HG02571 (cell line): Measurements from ENCODE around the gene INSR.

Experiments
- ATAC-seq: cut with Tn5 transposase; IDR thresholded peaks from one replicate; pipeline ENCODE4 v1.9.1; 2021; ENCODE audit warnings: mild to moderate bottlenecking, moderate library complexity; ENCODE audit not compliant: unreplicated experiment

The INSR gene

DNA sequence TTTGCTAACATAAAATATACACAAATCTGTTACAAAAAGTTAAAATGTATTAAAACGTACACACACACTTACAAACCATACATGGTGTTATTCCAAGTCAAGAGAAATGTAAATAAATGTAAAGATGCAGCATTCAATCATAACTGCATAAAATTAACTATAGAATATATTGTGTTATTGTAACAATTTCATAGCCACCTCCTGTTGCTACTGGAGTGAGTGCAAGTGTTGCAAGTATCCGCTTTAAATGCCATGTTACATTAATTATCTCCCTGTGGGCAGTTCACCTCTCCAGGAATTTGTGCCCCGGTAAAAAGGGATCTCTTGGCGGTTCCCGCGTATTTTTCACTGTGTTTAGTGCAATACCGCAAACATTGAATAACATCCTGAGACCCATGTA, 3.5 kb upstream of the INSR start:
- no peak for ATAC-seq

DNA sequence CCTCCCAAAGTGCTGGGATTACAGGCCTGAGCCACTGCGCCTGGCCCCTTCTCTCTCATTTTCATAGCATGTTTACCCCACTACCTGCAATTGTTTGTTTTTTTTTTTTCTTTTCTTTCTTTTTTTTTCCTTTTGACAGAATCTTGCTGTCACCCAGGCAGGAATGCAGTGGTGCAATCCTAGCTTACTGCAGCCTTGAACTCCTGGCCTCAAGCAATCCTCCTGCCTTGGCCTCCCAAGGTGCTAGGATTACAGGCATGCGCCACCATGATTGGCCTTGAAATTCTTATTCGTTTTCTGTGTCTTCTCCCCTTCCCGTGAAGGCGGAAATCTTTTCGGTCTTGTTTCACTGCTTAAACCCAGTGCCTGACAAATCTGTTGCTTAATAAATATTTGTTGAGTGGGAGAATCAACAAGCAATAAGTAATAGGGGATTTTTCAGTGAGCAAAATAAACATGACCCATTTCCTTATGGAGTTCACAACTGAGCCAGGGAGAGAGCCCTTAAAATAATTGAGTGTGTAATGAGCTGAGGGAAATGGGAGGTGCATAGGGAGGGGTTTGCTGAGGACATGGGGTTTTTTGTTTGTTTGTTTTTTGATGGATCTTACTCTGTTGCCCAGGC, 1.8 kb upstream of the INSR start:
- no peak for ATAC-seq

DNA sequence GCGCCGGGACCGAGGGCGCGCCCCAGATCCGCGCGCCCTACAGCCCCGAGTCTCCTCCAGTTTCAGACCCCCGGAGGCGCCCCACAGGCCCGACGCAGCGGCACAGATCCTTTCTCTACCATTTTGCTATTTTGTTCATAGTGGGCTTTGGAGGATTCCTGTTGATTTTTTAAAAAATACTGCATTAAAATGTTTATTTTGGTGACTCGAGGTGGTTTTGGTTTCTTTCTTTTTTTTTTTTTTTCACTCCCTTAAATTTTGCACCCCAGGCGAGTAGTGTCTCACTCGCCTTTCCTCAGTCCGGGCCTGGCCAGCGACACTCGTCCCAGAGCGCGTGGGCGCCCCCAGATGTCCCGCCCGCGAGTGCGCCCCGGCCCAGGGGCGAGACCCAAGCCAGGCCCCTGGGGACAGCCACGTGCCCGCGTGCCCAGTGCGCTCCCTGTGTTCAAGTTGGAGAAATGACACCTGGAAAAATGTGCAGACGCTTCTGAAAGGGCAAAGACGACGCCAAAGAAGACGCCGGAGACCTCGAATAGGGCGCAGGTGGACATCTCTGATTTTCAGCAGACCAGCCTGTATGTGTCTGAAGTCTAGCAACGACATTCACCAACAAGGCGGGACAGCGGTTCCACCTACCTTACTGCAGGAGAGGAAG, 471 bp upstream of the INSR start:
- ATAC-seq, result no peak

DNA sequence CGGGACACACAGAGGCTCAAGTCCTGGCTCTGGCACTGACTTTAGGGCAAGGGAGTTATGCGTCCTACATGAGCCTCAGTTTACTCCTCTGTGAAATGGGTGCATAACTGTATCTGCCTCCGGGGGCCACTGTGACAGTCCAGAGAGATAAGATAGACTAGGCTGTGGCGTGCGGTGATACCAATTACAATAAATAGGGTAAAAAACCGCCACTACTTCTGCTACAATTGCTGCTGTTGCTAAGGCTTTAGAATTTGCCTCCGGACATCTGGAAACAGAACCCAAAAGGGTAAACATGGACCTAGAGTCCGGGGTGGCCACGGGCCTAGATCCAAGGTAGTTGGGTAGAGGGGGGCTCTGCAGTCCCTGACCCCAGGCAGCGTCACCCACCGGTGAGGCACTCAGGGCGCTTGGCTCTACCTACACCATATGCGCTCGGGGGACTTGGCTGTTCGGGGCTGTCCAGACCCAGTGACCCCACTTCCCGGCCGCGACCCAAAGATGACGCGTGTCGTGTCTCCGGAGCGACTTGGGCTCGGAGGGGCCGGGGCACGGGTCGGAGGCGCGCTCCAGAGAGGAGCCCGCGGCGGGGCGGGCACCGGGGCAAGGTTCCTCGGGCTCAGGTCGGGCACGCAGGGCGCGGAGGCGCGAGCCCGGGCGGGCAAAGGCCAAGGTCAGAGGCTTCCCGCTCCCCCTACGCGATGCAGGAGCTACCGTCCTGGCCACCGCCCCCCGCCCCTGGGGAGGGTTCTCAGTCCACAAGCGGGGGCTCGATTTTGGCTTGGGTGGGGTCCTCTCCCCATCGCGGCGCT, 1.1 kb downstream of the INSR start:
- ATAC-seq, result no peak

DNA sequence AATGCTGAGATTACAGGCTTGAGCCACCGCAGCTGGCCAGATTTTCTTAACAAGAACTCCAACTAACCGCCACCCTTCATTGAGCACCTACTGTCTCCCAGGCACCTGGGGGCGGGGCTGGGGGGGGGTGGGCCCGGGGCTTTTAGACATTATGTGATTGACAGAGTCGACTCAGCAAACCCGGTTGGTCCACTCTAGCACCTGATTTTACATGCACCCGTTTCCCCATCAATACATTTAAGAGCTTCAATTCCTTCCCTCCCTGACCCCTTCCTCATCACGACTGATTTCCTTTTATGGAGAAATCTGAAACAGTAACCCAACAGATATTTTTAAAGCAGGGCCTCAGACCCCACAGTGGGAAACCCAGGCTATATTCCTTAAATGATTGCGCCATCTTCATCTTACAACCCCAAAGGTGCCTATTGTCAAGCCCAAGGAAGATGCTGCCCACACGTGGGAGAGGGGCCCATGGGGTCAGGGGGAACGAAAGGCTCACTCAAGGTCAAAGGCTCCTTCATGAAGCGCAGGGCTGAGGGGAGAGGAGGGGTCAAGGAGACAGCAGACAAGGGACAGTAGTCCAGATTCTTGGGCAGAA, 1.8 kb downstream of the INSR start:
- no peak for ATAC-seq

DNA sequence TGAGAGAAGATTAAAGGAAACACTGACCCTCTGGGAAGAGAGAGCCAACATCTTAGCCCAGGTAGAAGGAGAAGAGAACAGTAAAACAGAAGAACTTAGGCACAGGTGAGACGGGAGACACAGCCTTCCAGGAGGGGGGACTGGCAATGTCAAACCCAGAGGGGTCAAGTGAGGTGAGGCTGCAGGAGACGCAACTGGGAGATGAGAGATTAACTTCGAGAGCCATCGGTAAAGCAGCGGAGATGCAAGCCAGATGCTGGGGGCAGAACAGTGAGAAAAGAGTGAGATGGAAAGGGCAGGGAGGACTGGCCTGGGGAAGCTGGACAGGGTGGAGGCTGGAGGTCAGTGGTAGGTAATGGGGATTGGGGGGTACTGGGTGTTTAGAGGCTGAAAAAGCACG, 5.2 kb downstream of the INSR start:
- no peak for ATAC-seq

DNA sequence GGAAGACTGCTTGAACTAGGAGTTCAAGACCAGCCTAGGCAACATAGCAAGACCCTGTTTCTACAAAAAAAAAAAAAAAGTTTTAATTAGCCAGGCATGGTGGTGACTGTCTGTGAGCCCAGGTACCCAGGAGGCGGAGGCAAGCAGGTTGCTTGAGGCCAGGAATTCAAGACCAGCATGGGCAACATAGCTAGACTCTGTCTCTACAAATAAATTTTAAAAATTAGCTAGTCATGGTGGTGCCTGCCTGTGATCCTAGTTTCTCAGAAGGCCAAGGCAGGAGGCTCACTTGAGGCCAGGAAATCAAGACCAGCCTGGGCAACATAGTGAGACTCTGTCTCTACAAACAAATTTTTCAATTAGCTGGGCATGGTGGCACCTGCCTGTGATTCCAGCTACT, 6.1 kb downstream of the INSR start:
- no peak for ATAC-seq

DNA sequence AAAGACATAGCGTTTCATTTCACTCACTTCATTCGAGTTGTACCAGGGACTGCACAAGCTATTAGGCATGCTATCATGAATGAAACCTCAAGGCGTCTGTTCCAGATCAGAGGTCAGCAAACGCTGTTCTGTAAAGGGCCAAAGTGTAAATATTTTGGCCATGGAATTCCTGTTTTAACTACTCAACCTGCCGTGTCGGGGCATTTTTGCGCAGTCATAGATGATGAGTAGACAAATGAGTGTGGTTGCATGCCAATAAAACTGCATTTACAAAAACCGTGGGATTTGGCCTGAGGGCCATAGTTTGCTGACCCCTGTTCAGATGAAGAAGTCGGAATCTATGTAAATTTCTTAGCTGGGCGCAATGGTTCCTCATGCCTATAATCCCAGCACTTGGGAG, 6.5 kb downstream of the INSR start:
- no peak for ATAC-seq

DNA sequence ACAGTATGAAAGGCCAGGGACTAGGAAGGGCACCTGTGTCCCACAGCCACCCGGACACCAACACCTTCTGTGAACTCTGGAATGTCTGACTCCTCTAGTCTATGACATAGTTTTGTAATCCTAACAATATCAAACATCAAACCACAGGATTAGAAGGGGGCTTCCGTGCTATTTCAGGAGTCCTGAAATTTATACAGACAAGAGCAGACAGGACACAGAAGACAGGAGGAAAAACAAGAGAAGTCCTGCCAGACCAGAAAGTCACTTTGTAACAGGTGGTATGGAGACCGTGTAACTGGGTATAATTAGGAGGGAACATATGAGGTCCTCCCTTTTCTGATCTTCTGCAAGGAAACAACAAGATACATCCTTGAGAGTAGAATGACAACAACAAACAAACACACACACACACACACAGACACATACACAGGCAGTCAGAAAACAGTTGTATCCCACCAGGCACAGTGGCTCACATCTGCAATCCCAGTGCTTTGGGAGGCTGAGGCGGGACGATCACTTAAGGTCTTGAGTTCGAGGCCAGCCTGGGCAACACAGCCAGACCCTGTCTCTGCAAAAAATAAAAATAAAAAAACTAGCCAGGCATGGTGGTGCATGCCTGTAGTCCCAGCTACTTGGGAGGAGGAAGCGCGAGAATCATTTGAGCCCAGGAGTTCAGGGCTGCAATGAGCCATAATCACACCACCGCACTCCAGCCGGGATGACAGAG, 13.1 kb downstream of the INSR start:
- no peak for ATAC-seq

DNA sequence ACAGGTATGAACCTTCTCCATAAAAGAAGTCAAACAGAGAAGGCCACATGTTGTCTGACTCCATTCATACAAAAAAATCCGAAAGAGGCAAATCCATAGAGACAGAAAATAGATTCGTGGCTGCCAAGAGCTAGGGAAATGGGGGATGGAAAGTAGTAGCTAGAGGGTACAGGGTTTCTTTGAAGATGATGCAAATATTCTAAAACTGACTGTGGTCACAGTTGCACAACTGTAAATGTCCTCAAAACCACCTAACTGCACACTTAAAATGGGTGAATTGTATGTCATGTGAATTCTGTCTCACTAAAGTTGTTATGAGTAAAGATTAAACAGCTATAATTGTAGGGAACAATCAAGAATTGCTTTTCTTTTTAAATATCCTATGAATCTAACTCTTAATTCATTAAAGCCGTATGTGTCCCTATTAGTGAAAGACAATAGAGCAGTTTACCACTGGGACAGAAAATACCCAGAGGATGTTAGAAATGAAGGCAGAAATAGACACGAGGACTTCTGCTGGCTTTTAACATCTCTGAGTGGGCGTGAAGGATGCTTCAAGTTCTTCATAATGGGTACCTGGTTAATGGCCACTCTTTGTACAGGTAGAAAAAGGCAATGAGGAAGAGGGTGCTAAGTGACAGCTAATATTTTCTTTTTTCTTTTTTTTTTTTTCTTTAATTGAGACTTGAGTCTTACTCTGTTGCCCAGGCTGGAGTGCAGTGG, 21.2 kb downstream of the INSR start:
- ATAC-seq, result no peak

DNA sequence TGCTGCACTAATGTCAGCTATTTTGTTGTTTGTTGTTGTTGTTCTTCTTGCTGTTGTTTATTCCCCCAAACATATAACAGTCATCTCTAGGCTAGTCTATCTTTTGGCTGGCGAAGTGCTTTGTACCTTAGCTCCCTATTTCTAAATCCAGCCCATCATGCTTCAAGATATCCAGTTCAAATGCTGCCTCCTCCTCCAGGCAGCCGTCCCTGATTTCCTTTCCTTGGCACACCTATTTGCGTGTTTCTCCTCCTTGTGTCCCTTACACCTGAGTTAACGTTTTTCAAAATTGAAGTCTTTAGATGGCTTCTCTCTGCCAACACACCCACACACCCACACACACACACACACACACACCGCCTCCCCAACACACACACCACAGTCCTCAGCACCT, 25.5 kb downstream of the INSR start:
- no peak for ATAC-seq

DNA sequence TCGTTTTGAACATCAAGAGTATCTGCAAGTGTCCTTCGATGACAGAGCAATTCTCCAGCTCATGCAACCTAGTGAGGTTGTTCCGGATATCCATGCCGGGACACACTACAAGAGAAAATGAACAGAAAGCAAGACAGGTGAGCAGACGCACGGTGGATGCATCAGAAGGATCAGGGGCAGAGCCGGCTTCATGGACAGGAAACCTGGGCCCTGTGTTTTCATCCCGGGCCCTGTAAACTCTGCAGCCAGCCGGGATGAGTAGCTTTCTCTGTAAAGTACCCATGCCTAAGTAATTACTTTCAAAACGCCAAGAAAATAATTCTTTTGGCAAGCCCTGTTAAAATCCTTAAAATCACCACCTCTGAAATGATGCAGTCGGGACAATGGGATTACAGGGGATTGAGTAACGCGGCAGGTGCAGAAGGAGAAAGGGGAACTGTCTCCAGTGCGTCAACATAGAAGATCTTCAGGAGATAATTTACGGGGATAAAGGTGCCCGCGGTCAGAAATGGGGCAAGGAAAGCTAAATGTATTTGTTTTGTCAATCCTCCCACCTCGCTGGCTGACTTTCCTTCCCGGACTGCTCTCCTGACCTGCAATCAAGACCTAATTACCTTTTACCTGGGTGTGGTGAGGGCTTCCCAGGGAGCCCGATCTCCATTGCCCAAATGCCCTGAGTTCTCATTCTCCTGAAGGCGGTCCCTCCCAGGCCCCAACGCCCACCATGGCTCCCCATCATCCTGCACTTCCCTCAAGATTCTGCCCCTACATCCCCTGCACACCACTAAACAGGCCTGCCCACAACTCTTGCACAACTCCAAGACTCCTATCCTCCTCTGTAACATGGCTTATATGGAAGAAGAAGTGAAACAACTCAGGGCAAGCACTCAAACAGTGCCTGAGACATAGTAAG, 26.2 kb downstream of the INSR start:
- ATAC-seq, result no peak

DNA sequence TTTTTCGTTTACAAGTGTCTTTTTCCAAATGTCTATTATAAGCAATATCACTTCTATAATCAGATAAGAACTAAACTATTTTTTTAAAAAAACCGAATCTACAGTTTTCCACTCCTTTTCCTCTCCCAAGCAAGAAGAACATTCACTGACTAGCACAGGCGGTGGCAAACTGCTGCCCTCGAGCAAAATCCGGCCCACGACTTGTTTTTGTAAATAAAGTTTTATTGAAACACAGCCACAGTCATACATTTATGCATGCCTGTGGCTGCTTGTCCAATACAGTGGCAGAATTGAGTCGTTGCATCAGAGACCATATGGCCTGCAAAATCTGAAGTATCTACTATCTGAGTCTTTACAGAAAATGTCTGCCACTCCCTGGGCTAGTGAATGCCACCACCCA, 27.4 kb downstream of the INSR start:
- no peak for ATAC-seq

DNA sequence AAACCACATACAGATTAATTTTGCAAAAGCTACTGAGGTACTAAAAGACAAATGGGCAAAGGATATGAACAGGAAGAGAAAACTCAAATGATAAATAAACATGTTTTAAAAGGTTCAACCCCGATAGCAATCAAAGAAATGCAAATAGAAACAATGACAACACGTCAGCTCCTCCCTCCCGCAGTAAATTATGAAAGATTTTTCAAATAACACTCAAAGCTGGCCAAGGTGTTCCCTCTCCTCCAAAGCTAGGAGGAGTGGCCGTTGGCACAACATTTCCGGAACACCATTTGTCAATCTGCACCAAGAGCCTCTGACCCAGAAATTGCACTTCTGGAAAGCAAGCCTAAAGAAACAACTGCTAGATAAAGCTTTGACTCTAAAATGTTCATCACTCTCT, 28.3 kb downstream of the INSR start:
- no peak for ATAC-seq

DNA sequence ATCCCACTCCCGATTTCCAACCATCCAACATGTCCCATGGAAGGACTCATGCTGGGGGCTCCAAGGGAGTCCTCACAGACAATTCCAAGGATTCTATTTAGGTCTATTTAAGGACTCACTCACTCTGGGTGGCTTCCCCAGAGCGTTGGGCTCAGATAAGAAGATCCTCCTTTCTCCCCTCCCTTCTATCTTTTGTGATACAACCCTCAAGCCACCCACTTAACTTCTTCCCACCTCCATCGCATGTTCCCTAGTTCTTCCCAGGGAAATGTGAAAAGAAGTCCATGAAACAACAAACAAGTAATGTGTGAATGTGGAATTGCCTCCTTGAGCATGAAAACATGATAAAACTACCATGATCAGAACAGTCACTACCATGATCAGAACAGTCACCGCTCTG, 29.4 kb downstream of the INSR start:
- ATAC-seq, result no peak

DNA sequence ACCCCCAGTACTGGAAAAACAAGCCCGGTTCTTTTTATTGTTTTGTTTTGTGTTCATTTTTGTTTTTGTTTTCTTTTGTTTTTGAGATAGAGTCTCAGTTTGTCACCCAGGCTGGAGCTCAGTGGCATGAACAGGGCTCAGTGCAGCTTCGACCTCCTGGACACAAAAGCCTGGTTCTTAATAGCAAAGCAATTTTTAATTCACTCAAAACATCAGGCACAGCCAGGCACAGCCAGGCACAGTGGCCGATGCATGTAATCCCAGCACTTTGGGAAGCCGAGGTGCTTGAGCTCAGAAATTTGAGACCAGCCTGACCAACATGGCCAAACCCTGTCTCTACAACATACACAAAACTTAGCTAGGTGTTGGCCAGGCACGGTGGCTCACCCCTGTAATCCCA, 30.7 kb downstream of the INSR start:
- ATAC-seq, result no peak

DNA sequence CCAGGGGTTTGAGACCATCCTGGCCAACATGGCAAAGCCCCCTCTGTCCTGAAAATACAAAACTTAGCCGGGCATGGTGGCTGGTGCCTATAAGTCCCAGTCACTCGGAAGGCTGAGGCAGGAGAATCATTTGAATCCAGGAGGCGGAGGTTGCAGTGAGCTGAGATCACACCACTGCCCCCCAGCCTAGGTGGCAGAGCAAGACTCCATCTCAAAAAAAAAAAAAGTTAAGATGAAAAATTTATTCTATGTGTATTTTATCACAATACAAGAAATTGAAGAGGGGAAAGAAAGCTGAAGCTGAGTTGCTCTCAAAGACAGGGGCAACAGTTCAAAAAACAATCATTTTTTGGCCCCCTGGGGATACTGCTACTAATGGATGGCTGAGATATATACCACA, 31.1 kb downstream of the INSR start:
- ATAC-seq, result no peak

DNA sequence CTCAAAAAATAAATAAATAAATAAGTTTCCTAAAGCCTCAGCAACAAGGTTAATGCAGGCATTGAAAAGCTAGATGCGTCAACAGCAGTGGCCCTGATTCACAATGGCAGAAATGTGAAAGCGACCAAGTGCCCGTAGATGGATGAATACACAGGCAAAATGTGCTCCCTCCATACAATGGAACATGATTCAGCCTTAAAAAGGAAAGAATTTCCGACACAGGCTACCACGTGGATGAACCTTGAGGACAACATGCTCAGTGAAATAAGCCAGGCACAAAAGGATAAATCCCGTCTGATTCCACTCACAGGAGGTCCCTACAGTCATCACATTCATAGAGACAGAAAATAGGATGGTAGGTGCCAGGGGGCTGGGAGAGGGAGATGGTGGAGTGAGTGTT, 31.7 kb downstream of the INSR start:
- ATAC-seq, result no peak

DNA sequence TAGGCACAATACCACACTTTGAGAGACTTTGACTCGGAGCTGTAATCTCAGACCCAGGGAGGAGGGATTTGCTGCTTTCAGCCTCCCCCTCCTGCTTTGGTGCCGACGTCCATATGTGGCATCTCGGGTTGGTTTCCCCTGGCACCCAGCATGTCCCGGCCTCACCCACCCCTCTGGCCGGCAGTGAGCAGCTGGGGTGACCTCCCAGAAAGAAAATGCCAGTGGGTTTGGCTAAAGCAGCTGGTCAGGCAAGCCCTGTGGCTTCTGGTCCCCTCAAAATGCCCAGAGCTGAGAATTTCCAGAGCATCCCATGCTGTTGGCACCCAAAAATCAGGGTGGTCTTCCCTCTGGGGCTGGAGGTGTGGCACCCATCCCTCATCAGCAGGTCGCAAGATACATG, 34.1 kb downstream of the INSR start:
- ATAC-seq, result no peak
